B cell (primary cell): ENCODE results near the gene DESI2. TPM values are rescaled to one million over a fixed set of nuclear protein-coding genes. Genes with fewer than 3 reads are reported as not detected.

Experiments
- ATAC-seq: fragments of 200-7000 bp; cut with Tn5 transposase; one replicate; pipeline ENCODE4 v1.10.0; 2021; ENCODE audit warnings: low read depth, mild to moderate bottlenecking, moderate number of reproducible peaks, moderate library complexity
- CTCF ChIA-PET: fragments of 350-600 bp; sonication (Branson Sonifier 250); formaldehyde crosslinking; loops from one replicate; lab custom pipeline; 2021; ENCODE audit warnings: antibody characterized with exemption, inconsistent platforms; lab: Charles Lee
- POLR2A ChIA-PET: fragments of 350-600 bp; sonication (Branson Sonifier 250); formaldehyde crosslinking; loops from one replicate; lab custom pipeline; 2021; ENCODE audit warnings: antibody characterized with exemption; lab: Charles Lee
- DNase-seq: peaks from one replicate; pipeline ENCODE4 v3.0.0; 2013
- H2AFZ ChIP-seq: 2 replicates; pipeline ENCODE4 v1.6.1; 2012; ENCODE audit warnings: mild to moderate bottlenecking, low read depth, low read length; ENCODE audit not compliant: insufficient read depth, poor library complexity, severe bottlenecking
- H3K27ac ChIP-seq, 2 donors: 1 replicate in 1 of 2; 2 replicates in 1 of 2; pipeline ENCODE4 v1.5.1; 2012 to 2013; ENCODE audit warnings: low read length in 2 of 2, mild to moderate bottlenecking in 2 of 2, moderate library complexity in 1 of 2
- H3K27me3 ChIP-seq, 4 experiments: fragments of 200-600 bp in 1 of 4; sonication (generic) in 1 of 4; replicated peaks in 1 of 4; 1 replicate in 2 of 4; 2 replicates in 2 of 4; pipeline versions ENCODE4 v1.6.1 to v1.7.0; 2013 to 2016; ENCODE audit warnings: low read length in 3 of 4, mild to moderate bottlenecking in 2 of 4, mixed read lengths in 1 of 4, moderate library complexity in 1 of 4; ENCODE audit not compliant: insufficient read depth in 4 of 4, control insufficient read depth in 3 of 4; ENCODE audit errors: control extremely low read depth in 1 of 4
- H3K36me3 ChIP-seq, 2 experiments: replicated peaks in 1 of 2; 1 replicate in 1 of 2; 2 replicates in 1 of 2; pipeline versions ENCODE4 v1.6.1 to v1.7.1; 2013; ENCODE audit warnings: low read length in 1 of 2; ENCODE audit not compliant: insufficient read depth in 2 of 2, control insufficient read depth in 1 of 2; ENCODE audit errors: control extremely low read depth in 1 of 2, extremely low read depth in 1 of 2
- H3K4me1 ChIP-seq, 2 donors: fragments of 200-600 bp in 1 of 2; sonication (generic) in 1 of 2; 1 replicate in 1 of 2; 2 replicates in 1 of 2; pipeline versions ENCODE4 v1.5.1 to v1.6.1; 2013 to 2017; ENCODE audit warnings: low read length in 2 of 2; ENCODE audit not compliant: control insufficient read depth in 2 of 2, insufficient read depth in 2 of 2
- H3K4me2 ChIP-seq: replicated peaks from 2 replicates; pipeline ENCODE3; 2012; ENCODE audit warnings: mild to moderate bottlenecking, low read depth, low read length; ENCODE audit not compliant: poor library complexity, severe bottlenecking
- H3K4me3 ChIP-seq, 5 experiments: fragments of 200-600 bp in 1 of 5; sonication (generic) in 1 of 5; 1 replicate in 3 of 5; 2 replicates in 2 of 5; pipeline versions ENCODE4 v1.5.1 to v1.7.0; 2011 to 2016; ENCODE audit warnings: low read length in 4 of 5, mild to moderate bottlenecking in 4 of 5, low read depth in 2 of 5, control low read depth in 1 of 5, moderate library complexity in 1 of 5; ENCODE audit not compliant: insufficient read depth in 1 of 5; ENCODE audit errors: control extremely low read depth in 1 of 5, extremely low read depth in 1 of 5
- H3K79me2 ChIP-seq: fragments of 200-600 bp; sonication (generic); one replicate; pipeline ENCODE4 v1.6.0; 2016; ENCODE audit warnings: low read length; ENCODE audit not compliant: control insufficient read depth, insufficient read depth
- H3K9ac ChIP-seq: fragments of 200-600 bp; sonication (generic); 2 replicates; pipeline ENCODE4 v1.6.1; 2017; ENCODE audit warnings: mild to moderate bottlenecking, low read length, moderate library complexity
- H3K9me3 ChIP-seq, 3 donors: one replicate each; pipeline versions ENCODE4 v1.6.1 to v1.7.1; 2013; ENCODE audit warnings: low read length in 2 of 3; ENCODE audit not compliant: control insufficient read depth in 2 of 3, insufficient read depth in 1 of 3; ENCODE audit errors: control extremely low read depth in 1 of 3
- H4K20me1 ChIP-seq: 2 replicates; pipeline ENCODE4 v1.6.0; 2012; ENCODE audit warnings: mild to moderate bottlenecking, low read length; ENCODE audit not compliant: insufficient read depth, control insufficient read depth, poor library complexity, severe bottlenecking
- H3K27ac Mint-ChIP-seq: one replicate; pipeline ENCODE4 v1.8.0; 2021; ENCODE audit warnings: mixed read lengths
- H3K27me3 Mint-ChIP-seq: one replicate; pipeline ENCODE4 v1.8.0; 2021; ENCODE audit warnings: mixed read lengths
- H3K4me1 Mint-ChIP-seq: one replicate; pipeline ENCODE4 v1.8.0; 2021; ENCODE audit warnings: mixed read lengths
- H3K4me3 Mint-ChIP-seq: one replicate; pipeline ENCODE4 v1.8.0; 2021; ENCODE audit warnings: mixed read lengths
- H3K9me3 Mint-ChIP-seq: one replicate; pipeline ENCODE4 v1.8.0; 2022; ENCODE audit warnings: mixed read lengths; ENCODE audit not compliant: insufficient read depth
- EZH2 ChIP-seq: IDR thresholded peaks from 2 replicates; pipeline ENCODE4 v1.6.1; 2012; ENCODE audit warnings: borderline replicate concordance, low read depth, mild to moderate bottlenecking, moderate library complexity, low read length; ENCODE audit not compliant: insufficient read depth, poor library complexity, severe bottlenecking
- whole genome bisulfite sequencing: methylation state at CpG from one replicate; pipeline ENCODE4 v1.1.5; 2013; ENCODE audit warnings: missing lambda C conversion rate; ENCODE audit not compliant: insufficient coverage; 5-methylcytosine and 5-hydroxymethylcytosine counted together
- intact Hi-C: fragments of 100-400 bp; cut with micrococcal nuclease; formaldehyde crosslinking; loops from one replicate; pipeline ENCODE4 v1.10.0; 2022
- polyA plus RNA-seq: library from polyadenylated mRNA; depleted of rRNA; stranded (reverse); fragments of >200 nt; gene quantifications from 2 replicates; pipeline ENCODE4 v1.2.3, GENCODE V29; 2012
- total RNA-seq, 2 donors: library from RNA; stranded (reverse); fragments of 120-200 nt in 1 of 2; gene quantifications; 1 replicate in 1 of 2; 2 replicates in 1 of 2; pipeline versions ENCODE4 v1.2.3 to v1.2.4, GENCODE V29; 2013 to 2022
- TF ChIP-seq, protein P1 (sequence below): fragments of 200-600 bp; IDR thresholded peaks from one replicate; pipeline ENCODE4 v1.8.0; 2022; ENCODE audit warnings: antibody characterized with exemption, mild to moderate bottlenecking

DESI2 gene
- total and polyA plus RNA-seq, 2 donors (not counting 1 experiment from before 2014, with no cell fraction given): 9.3 to 25.2 TPM

DNA sequence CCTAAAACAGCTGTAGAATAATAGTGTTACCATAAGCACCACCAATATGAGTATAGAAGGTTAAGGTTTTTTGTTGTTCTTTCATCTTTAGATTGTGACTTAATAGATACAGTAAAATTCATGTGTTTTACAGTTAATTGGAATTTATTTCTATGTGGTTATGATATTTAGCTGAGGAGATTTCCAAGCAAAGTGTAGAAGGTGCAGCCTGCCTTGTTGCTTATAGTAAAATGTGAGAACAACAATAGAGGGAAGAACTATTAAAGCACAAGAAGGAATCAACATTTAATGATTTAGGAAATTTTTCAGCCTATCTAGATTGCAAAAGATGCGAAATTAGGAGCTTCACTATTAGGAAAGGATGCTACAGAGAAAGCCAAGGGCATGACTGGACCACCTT, 47.9 kb downstream of the DESI2 start:
- H3K27me3 ChIP-seq: no peaks in the 10 kb centered on the region
- H3K4me3 Mint-ChIP-seq: no peak overlapping the region
- H2AFZ ChIP-seq: no peak overlapping the region
- no peaks in the 10 kb centered on the region for H4K20me1 ChIP-seq
- H3K4me2 ChIP-seq: no peak overlapping the region
- no peak for TF ChIP-seq EZH2
- TF ChIP-seq, protein P1, sequence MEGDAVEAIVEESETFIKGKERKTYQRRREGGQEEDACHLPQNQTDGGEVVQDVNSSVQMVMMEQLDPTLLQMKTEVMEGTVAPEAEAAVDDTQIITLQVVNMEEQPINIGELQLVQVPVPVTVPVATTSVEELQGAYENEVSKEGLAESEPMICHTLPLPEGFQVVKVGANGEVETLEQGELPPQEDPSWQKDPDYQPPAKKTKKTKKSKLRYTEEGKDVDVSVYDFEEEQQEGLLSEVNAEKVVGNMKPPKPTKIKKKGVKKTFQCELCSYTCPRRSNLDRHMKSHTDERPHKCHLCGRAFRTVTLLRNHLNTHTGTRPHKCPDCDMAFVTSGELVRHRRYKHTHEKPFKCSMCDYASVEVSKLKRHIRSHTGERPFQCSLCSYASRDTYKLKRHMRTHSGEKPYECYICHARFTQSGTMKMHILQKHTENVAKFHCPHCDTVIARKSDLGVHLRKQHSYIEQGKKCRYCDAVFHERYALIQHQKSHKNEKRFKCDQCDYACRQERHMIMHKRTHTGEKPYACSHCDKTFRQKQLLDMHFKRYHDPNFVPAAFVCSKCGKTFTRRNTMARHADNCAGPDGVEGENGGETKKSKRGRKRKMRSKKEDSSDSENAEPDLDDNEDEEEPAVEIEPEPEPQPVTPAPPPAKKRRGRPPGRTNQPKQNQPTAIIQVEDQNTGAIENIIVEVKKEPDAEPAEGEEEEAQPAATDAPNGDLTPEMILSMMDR: no peak
- H3K27ac ChIP-seq: no peak overlapping the region
- CTCF ChIA-PET: no interaction called here
- POLR2A ChIA-PET: interaction anchor here (0.6 kb wide), 1 partner anchor 240 kb away, joined by 3 read pairs; no protein-coding TSS in a partner anchor
- no peaks in the 10 kb centered on the region for H3K4me1 ChIP-seq
- no peak for ATAC-seq
- no CpG with 5 or more reads among the region's 1 CpG for WGBS
- intact Hi-C loops: no loop called here
- no peak overlapping the region for H3K4me3 ChIP-seq
- H3K36me3 ChIP-seq: peaks cover 4 to 33% of the 10 kb centered on the region in 2 experiments
- H3K79me2 ChIP-seq: no peaks in the 10 kb centered on the region
- no peaks in the 10 kb centered on the region for H3K27me3 Mint-ChIP-seq
- no peak overlapping the region for H3K27ac Mint-ChIP-seq
- H3K9me3 ChIP-seq: peaks cover 2 to 7% (median 3%) of the 10 kb centered on the region in 3 donors
- H3K4me1 Mint-ChIP-seq: no peaks in the 10 kb centered on the region
- no peak overlapping the region for H3K9ac ChIP-seq
- H3K9me3 Mint-ChIP-seq: peaks cover 4% of the 10 kb centered on the region
- DNase-seq: no peak

DNA sequence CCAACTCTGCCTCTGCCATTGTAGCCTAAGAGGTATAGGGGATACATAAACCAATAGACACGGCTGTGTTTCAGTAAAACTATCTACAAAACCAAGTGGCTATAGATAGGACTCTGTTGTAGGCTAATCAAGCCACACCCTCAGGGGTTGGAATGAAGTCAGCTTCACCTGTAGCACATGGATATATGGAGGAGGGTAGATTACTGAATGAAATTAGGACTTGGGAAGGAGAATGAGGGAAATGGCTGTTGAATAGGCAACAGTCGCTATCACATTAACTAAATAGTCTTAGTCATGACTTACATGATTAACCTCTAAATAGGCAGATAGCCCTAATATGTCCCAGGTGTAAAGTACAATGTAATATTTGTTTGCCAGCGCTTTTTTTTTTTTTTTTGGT, 49.7 kb downstream of the DESI2 start:
- no peak overlapping the region for H3K27ac ChIP-seq
- no CpG with 5 or more reads among the region's 3 CpGs for WGBS
- no peak overlapping the region for H3K4me2 ChIP-seq
- ChIA-PET POLR2A (no interaction called here), CTCF (no interaction called here)
- Mint-ChIP-seq H3K4me1 (no peaks in the 10 kb centered on the region), H3K27me3 (no peaks in the 10 kb centered on the region), H3K9me3 (peaks cover 4% of the 10 kb centered on the region), H3K4me3 (no peak overlapping the region), H3K27ac (no peak overlapping the region)
- TF ChIP-seq, protein P1: no peak
- TF ChIP-seq EZH2: no peak
- no peak for DNase-seq
- H3K4me1 ChIP-seq: no peaks in the 10 kb centered on the region
- H2AFZ ChIP-seq: no peak overlapping the region
- intact Hi-C loops: no loop called here
- no peak overlapping the region for H3K9ac ChIP-seq
- H3K79me2 ChIP-seq: no peaks in the 10 kb centered on the region
- H3K27me3 ChIP-seq: no peaks in the 10 kb centered on the region
- peaks cover 2 to 7% (median 3%) of the 10 kb centered on the region in 3 donors for H3K9me3 ChIP-seq
- ATAC-seq: no peak
- no peaks in the 10 kb centered on the region for H4K20me1 ChIP-seq
- H3K36me3 ChIP-seq: peaks cover 4 to 41% of the 10 kb centered on the region in 2 experiments
- H3K4me3 ChIP-seq: no peak overlapping the region
